AG04450 (cell line): ENCODE data around the gene RPL12. TPM values are rescaled to one million over a fixed set of nuclear protein-coding genes. Genes with fewer than 3 reads are reported as not detected.

ENCODE experiments used
- CTCF ChIA-PET: fragments of 300-600, 350-600 bp; formaldehyde crosslinking; extraction: SDS; loops from one replicate; lab custom pipeline; 2022; ENCODE audit warnings: antibody characterized with exemption, inconsistent platforms; lab: Charles Lee
- POLR2A ChIA-PET: fragments of 350-600 bp; formaldehyde crosslinking; extraction: SDS; loops from one replicate; lab custom pipeline; 2021; ENCODE audit warnings: antibody characterized with exemption, inconsistent platforms; lab: Yijun Ruan, JAX
- DNase-seq: peaks from one replicate; pipeline ENCODE4 v3.0.0-alpha.2; 2011; ENCODE audit warnings: low read depth, low spot score
- H3K27ac ChIP-seq: one replicate; pipeline ENCODE4 v1.5.1; 2012; ENCODE audit warnings: low read depth, low read length, control low read depth
- H3K27me3 ChIP-seq: one replicate; pipeline ENCODE4 v1.6.0; 2012; ENCODE audit warnings: low read length; ENCODE audit not compliant: control insufficient read depth, insufficient read depth
- H3K4me3 ChIP-seq: 2 replicates; pipeline ENCODE4 v1.5.1; 2011; ENCODE audit warnings: mild to moderate bottlenecking, low read depth, low read length, control low read depth
- H3K9me3 ChIP-seq: 2 replicates; pipeline ENCODE4 v1.5.1; 2012; ENCODE audit warnings: low read length; ENCODE audit not compliant: control insufficient read depth, insufficient read depth
- CTCF ChIP-seq: IDR thresholded peaks from 2 replicates; pipeline ENCODE4 v1.5.1; 2011; ENCODE audit warnings: low read depth, low read length, control low read depth, inconsistent platforms
- polyA plus RNA-seq: library from polyadenylated mRNA; depleted of rRNA; stranded (reverse); fragments of >200 nt; gene quantifications from 2 replicates; pipeline ENCODE4 v1.2.3, GENCODE V29; 2011

The RPL12 gene
- polyA plus RNA-seq, 1 experiment = 2,379 TPM

GRCh38 chr9:127403507-127404192 lies 47.6 kb downstream of the RPL12 start:
- Histone ChIP-seq H3K27ac (no peak overlapping the region), H3K9me3 (no peaks in the 10 kb centered on the region; the same call in 1 of the 2 replicates), H3K4me3 (no peak overlapping the region), H3K27me3 (no peaks in the 10 kb centered on the region)
- TF ChIP-seq CTCF = no peak
- ChIA-PET CTCF (interaction anchor here (0.5 kb wide), 1 partner anchor 508 kb away, joined by 4 read pairs; no protein-coding TSS in a partner anchor), POLR2A (interaction anchor here (0.6 kb wide), 1 partner anchor 497 kb away, joined by 4 read pairs; no protein-coding TSS in a partner anchor)
- no peak for DNase-seq

GRCh38 chr9:127402401-127403090 lies 48.7 kb downstream of the RPL12 start:
- H3K4me3 ChIP-seq = no peak overlapping the region
- no peak for DNase-seq
- no peak overlapping the region for H3K27ac ChIP-seq
- POLR2A ChIA-PET = no interaction called here
- CTCF ChIA-PET = interaction anchor here (0.6 kb wide), 1 partner anchor 22 kb away, joined by 4 read pairs; the partner anchor contains the start of gene ZNF79
- TF ChIP-seq CTCF = no peak
- H3K27me3 ChIP-seq = no peaks in the 10 kb centered on the region
- no peaks in the 10 kb centered on the region; the same call in 1 of the 2 replicates for H3K9me3 ChIP-seq

- H3K27me3 ChIP-seq = peaks cover 9% of the 10 kb centered on the region
- DNase-seq = no peak
- no peak for TF ChIP-seq CTCF
- no peak overlapping the region for H3K27ac ChIP-seq
- H3K4me3 ChIP-seq = no peak overlapping the region
- peaks cover 3% of the 10 kb centered on the region; the same call in 1 of the 2 replicates for H3K9me3 ChIP-seq
- ChIA-PET POLR2A (no interaction called here), CTCF (interaction anchor here (0.7 to 1.2 kb wide), 2 partner anchors 8 to 237 kb away, joined by 3 to 4 read pairs; no protein-coding TSS in a partner anchor)
Observed at GRCh38 chr9:127399736-127400269, 51.4 kb downstream of the RPL12 start.

GRCh38 chr9:127398715-127399400 lies 52.3 kb downstream of the RPL12 start:
- Histone ChIP-seq H3K4me3 (no peak overlapping the region), H3K9me3 (peaks cover 3% of the 10 kb centered on the region; the same call in 1 of the 2 replicates), H3K27me3 (peaks cover 9% of the 10 kb centered on the region), H3K27ac (no peak overlapping the region)
- ChIA-PET CTCF (interaction anchor here (0.8 to 1.6 kb wide), 4 partner anchors 9 to 459 kb away, joined by 3 to 4 read pairs (median 4); no protein-coding TSS in a partner anchor), POLR2A (interaction anchor here (0.6 to 0.9 kb wide), 3 partner anchors 25 to 45 kb away, joined by 3 to 4 read pairs (median 4); partner anchors contain the start of gene ZNF79)
- TF ChIP-seq CTCF = no peak
- DNase-seq = no peak
